Posterior vena cava (tissue), 2 donors: ENCODE results near the gene TLNRD1. TPM values are rescaled to one million over a fixed set of nuclear protein-coding genes. Genes with fewer than 3 reads are reported as not detected.
"Not testable (repeated sequence)": the region's sequence is repeated elsewhere in the genome, so short reads cannot be mapped to it uniquely, and the experiment has no call there.

Experiments used
- DNase-seq: peaks from one replicate; pipeline ENCODE4 v3.0.0-alpha.2; 2020; ENCODE audit warnings: low spot score
- intact Hi-C, 2 donors: fragments of 100-400 bp; cut with DNase I; formaldehyde crosslinking; loops; one replicate each; pipeline versions ENCODE4 v1.14.1 to v1.14.2; 2022 to 2023
- long read RNA-seq, 2 donors: library from polyadenylated mRNA; unstranded; transcript quantifications; one replicate each; pipeline ENCODE4 v2.0.0, GENCODE V29; 2020 to 2021
- total RNA-seq, 2 donors: library from RNA; stranded (reverse); fragmentation: NEBNext Ultra II Directional; extraction: Animal tissue kit (Norgen Biotek cat#: 25700); gene quantifications; one replicate each; pipeline ENCODE4 v1.2.1, GENCODE V29; 2021
- donor health status: DM: yes; HTN: yes; CAD: no.
- donor health status: DM: yes; HTN: yes; CAD: no.

The TLNRD1 gene
- 10 to 100 TPM; 17.6 to 24.2 TPM for total RNA-seq
- long read RNA-seq, donor 1, full-length matches to known transcripts, result 10 of 10 reads
- long read RNA-seq, donor 1, partial matches to known transcripts, result 0 of 10 reads
- long read RNA-seq, donor 1, other reads (novel, unspliced or antisense), result 0 of 10 reads
- long read RNA-seq, donor 2, full-length matches to known transcripts, result 3 of 3 reads
- long read RNA-seq, donor 2, partial matches to known transcripts, result 0 of 3 reads
- long read RNA-seq, donor 2, other reads (novel, unspliced or antisense), result 0 of 3 reads

DNA sequence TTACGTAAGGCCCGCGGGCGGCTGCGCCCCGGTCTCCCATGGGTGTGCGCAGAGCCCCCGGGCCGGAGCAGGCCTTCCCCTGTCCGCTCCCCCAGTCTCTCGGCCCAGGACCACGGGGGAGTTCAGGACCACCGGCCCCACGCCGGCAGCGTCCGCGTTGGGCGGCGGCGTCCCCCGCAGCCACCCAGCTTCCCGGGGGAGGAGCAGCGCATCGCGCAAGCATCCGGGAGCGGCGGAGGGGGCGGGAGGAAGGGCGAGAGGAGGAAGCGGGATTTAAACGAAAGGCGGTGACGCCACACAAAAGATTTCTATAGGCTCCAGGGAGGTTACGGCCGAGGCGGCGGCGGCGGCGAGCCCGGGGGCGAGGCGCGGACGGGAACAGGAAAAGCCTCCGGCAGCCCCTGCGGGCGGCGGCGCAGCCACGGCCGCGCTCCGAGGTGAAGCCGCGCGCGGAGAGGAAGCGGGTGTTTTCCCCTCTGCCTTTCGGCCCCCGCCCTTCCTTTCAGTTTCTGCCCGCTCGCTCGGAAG is at the start of gene TLNRD1:
TSS of gene TLNRD1 (plus strand) at position 300 of the 528 bp plus-strand sequence. CDS start 1,349 bp downstream, outside the sequence.
- DNase-seq, result peak; percentile 97
- intact Hi-C loops, result no loop called here

DNA sequence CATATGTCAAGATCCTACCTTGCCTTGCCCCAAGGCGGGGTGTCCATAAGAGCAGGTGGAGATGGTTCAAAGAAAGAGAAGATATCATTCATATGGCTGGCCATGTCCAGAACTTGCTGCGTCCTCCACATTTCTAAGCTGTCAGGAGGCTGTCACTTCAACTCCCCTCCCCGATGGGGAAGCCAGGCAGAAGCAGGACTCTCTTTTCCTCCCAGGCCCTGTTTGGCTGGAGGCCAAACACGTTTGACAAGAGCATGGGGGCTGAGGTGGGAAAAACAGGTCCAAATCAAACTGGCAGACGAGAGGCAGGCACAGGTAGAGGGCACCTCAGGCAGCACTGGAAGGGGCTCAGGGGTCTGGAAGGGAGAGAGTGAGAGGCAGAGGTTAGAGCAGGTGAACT is 48.8 kb upstream of the TLNRD1 start:
- intact Hi-C loops, result loop anchor here in 1 of 2 donors (10.0 kb wide), 1 partner anchor 377 kb away; no protein-coding TSS in a partner anchor

DNA sequence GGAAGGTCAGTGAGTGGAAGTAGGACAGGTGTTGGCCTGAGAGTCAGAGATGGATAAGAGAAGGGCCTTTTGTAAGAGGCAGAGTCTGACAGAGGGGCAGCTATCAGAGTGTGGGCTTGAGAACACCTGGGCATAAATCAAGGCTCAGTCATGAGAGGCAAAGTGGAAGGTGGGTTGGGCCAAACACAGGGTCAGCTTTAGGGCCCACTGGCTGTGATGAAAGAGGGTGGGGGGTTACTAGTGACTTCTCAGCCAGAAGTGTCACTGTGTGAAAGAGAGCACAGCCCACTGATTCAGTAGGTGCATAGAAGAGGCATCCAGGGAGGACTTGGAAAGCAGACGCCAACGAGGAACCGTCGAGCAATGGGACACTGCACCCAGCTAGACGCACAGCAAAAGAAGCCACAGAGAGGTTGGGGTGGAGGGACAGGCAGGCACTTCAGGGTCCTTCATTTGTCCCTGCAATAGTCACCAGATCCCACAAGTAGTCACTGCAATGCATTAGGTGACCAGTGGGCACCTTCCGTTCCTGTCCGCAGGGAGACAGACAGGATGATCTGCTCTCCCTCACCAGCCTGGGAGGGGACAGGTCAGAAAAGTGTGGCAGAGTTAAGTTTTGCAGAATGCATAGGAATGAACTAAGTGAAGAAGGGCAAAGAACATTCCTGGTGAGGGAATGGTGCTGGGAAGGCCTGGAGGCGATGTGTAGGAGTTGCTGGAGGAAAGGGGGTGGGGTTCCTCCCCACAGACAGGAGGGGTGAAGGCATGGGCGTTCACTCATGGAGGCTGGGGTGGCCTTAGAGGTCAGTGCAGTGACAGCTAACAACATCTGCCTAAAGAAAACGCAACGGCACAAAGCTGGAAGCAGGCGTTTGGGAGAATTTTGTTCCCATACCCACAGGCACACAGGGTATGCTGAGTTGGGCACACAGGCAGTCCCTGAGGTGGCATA is 47.4 kb upstream of the TLNRD1 start:
- peak; percentile 66 for DNase-seq
- intact Hi-C loops, result loop anchor here in 1 of 2 donors (10.0 kb wide), 1 partner anchor 378 kb away; no protein-coding TSS in a partner anchor

More for the DNA sequence above, 48.8 kb upstream of the TLNRD1 start:
- DNase-seq, result peak; percentile 45

DNA sequence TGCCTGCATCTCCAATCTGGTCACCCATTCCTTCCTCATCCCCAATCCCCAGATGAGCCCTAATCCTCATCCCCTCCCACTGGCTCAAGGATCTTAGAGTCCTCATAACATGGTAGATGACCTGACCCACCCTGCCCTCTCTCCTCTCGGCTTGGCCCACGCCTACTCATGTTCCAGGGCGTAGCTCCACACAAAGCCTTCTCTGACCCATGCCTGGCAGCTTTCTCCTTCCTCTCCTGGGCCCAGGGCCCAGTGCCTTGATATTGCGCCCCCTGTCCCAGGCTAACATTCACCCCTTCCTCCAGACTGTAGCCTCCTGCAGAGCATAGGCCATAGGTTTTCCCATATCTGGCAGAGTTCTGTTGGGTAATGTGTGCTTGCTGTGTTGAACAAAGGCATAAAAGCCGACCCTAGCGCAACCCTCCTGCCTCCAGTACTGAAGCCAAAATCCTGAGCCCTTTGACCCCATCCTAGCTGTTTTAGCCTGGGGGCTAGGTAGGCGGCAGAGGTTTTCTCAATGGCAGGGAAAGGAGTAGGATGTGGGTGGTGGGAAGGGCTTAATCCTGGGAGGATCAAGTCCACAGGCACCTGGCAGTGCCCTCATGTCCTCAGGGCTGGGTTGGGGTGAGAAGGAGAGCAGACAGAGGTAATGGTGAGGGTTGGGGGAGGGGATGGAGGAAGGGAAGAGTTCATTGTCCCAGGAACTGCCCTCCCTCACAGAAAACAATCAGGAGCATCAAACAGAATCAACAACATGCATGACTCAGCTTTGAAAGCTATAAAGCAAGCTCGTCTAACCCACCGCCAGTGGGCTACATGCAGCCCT is 46.6 kb upstream of the TLNRD1 start:
- intact Hi-C loops, result loop anchor here in 1 of 2 donors (10.0 kb wide), 1 partner anchor 379 kb away; no protein-coding TSS in a partner anchor
- DNase-seq, result peak; percentile 49

DNA sequence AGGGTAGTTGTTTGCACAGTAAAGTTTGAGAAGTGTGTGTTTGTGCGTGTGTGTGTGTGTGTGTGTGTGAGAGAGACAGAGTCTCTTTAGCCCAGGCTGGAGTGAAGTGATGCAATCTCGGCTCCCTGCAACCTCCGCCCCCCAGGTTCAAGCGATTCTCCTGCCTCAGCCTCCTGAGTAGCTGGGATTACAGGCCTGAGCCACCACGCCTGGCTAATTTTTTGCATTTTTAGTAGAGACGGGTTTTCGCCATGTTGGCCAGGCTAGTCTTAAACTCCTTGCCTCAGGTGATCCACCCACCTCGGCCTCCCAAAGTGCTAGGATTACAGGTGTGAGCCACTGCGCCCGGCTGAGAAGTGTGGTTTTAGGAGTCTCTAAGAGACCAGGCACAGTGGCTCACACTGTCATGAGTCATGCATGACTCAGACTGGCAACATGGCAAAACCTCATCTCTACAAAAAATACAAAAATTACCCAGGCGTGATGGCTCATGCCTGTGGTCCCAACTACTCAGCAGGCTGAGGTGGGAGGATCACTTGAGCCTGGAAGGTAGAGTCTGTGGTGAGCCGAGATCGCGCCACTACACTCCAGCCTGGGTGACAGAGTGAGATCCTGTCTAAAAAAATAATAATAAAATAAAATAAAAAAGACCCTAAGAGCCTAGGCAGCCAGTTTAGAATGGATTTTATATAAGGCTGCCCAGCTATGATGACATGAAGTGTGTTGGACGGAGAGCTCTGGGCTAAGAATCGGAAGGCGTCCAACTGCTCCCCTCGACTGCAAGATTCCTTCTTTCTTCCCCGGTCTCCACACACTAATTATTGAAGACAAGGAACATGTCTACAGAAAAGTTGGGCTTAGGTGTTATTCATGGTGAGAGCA is 44.9 kb upstream of the TLNRD1 start:
- DNase-seq, result peak; percentile 67
- intact Hi-C loops, result loop anchor here in 1 of 2 donors (10.0 kb wide), 1 partner anchor 381 kb away; no protein-coding TSS in a partner anchor

DNA sequence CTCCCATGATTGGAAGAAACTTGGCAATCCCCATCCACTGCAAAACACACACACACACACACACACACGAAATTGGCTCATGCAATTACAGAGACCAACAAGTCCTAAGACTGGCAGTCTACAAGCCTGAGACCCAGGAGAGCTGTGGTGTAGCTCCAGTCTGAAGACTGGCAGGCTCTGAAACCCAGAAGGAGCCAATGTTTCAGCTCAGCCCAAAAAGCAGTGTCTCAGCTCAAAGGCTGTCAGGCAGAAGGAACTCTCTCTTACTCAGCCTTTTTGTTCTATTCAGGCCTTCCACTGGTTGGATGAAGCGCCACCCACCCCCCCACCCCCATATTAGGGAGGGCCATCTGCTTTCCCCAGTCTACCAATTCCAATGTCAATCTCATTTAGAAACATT is 43.2 kb upstream of the TLNRD1 start:
- intact Hi-C loops, result loop anchor here in 1 of 2 donors (10.0 kb wide), 1 partner anchor 383 kb away; no protein-coding TSS in a partner anchor
- peak; percentile 2 for DNase-seq

DNA sequence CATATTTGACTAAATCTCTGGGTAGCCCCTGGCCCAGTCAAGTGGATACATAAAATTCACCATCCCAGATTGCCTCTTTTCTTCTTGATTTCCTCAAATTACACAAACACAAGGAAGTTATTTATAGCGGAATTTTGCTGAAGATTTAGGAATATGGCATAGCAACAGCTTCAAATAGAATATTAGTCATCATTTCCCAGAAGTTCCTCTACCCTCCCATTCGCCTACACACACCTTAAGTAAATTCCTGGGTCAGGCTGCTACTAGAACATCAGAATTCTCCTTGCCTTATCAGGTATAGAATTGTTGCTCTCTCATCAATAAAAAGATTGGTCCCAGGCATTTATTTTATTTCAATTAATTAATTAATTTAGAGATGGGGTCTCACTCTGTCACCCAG is 42.7 kb upstream of the TLNRD1 start:
- intact Hi-C loops, result loop anchor here in 1 of 2 donors (10.0 kb wide), 1 partner anchor 383 kb away; no protein-coding TSS in a partner anchor
- no peak for DNase-seq

DNA sequence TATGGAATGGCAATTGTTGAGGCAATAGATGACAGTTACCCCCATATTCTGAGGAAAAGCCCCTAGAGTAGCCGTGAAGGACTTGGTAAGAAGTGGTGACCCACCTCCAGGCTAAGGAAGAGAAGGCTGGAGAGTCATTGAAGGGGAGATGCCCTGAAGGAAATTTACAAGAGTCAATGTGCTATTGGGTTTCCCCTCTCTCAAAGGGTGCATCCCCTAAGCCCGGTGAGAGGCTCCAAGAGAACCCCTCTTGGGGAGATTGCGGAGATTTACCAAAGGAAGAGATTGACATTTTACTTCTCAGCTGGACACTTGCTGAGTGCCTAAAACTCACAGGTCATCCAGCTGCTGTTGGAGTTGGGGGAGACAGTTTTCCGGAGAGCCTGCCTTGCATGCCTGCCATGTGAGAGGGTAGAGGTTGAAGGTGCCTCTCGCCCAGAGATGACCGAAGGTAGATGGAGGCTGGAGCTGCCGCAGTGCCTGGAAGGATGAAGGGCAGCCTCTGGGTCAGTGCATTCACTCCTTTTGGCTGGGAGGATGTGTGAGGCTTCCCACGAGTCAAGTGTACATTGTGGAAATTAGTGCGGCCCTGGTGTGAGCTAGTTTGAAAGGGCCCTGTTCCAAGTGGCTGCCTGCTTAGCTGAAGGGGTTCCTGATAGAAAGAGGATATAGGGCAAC is 41.8 kb upstream of the TLNRD1 start:
- intact Hi-C loops, result loop anchor here in 1 of 2 donors (10.0 kb wide), 1 partner anchor 384 kb away; no protein-coding TSS in a partner anchor
- DNase-seq, result no peak

DNA sequence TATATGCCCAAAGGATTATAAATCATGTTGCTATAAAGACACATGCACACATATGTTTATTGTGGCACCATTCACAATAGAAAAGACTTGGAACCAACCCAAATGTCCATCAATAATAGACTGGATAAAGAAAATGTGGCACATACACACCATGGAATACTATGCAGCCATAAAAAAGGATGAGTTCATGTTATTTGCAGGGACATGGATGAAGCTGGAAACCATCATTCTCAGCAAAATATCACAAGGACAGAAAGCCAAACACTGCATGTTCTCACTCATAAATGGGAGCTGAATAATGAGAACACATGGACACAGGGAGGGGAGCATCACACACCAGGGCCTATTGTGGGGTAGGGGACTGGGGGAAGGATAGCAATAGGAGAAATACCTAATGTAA is 35.3 kb upstream of the TLNRD1 start:
- intact Hi-C loops, result loop anchor here in 1 of 2 donors (10.0 kb wide), 1 partner anchor 401 kb away; no protein-coding TSS in a partner anchor
- DNase-seq, result not testable (repeated sequence)

DNA sequence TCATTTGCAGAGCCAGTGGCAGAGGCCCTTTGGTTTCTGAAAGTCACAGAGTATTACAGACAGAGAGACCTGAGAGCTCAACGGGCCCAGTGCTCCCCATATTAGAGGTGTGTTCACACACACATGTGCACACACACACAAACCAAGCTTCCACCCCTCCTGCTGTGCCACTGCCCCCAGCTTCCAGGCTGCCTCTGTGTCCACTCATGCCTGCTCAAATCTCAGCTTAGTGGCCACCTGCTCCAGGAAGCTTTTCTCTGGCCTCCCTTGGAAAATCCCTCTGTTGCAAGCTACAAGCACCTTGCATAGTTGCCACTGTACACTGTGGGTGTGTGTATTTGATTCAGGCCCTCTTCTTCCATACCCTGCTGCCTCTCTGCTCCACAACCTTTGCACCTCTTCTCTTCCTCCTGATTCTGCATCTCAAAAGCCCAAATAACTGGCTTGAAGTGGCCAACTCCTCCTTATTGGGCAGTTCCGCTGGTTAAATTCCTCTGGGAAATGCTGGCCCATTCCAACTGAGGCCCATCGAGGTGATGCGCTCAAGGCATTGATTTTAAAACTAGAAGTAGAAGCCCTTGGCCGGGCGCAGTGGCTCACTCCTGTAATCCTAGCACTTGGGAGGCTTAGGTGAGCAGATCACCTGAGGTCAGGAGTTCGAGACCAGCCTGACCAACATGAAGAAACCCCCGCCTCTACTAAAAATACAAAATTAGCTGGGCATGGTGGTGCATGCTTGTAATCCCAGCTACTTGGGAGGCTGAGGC is 34.1 kb upstream of the TLNRD1 start:
- DNase-seq, result no peak
- intact Hi-C loops, result loop anchor here in 1 of 2 donors (10.0 kb wide), 1 partner anchor 402 kb away; no protein-coding TSS in a partner anchor

DNA sequence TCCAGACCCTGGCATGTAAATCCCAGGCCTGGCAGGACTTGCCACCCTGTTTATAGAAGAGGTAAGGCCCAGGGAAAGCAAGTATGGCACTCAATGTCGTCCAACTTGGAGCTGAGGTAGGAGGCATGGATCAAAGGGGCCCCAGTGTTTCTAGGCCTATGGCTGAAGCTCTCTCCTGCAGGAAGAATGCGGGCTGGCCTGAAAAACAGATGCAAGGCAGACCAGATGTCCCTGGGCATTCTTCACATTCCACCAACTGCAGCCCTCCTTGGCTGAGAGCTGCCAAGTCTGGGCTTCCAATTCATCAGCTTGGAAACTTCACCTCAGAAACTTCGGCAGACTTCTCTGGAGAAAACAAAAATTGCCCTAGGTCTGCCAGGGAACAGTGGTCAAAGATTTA is 33.3 kb upstream of the TLNRD1 start:
- intact Hi-C loops, result loop anchor here in 1 of 2 donors (10.0 kb wide), 1 partner anchor 403 kb away; no protein-coding TSS in a partner anchor
- no peak for DNase-seq

DNA sequence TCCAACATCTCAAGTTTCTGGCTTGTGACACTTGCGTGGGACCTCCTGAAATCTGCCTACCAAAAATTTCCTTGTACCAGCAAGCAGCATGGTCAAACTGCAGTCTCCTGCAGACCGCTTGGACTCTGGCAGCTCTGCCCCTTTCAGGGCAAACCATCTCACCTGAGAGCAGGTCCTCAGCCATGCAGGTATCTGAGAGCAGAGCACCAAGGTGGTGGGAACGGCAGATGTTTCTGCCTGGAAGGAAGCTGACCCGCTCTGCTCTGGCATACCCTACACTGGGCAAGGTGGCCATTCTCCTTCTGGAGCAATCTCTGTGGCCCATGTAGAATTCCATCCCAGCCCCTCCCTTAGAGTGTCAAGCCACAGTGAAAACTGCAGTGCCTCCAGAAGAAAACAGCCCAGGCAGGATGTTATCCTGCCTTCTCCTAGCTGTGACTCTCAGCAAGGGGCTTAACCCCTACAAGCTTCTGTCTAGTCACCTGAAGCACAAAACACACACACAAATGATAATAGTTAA is 32.7 kb upstream of the TLNRD1 start:
- intact Hi-C loops, result loop anchor here in 1 of 2 donors (10.0 kb wide), 1 partner anchor 403 kb away; no protein-coding TSS in a partner anchor

DNA sequence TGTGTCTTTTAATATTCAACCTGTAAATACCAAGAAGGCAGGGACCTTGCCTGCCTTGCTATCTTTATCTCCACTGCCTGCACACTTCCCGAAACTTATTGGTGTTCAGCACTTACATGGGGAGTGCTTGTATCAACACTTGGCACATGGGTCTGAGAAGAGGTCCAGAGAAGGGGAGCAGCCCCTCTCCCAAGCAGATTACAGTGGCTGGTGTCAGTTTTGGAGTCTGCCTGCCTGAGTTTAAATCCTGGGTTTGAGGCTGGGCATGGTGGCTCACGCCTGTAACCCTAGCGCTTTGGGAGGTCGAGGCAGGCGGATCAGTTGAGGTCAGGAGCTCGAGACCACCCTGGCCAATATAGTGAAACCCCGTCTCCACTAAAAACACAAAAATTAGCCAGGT is 31.4 kb upstream of the TLNRD1 start:
- intact Hi-C loops, result loop anchor here in 1 of 2 donors (10.0 kb wide), 1 partner anchor 405 kb away; no protein-coding TSS in a partner anchor
- DNase-seq, result no peak

More for the DNA sequence above, 32.7 kb upstream of the TLNRD1 start:
- DNase-seq, result no peak

DNA sequence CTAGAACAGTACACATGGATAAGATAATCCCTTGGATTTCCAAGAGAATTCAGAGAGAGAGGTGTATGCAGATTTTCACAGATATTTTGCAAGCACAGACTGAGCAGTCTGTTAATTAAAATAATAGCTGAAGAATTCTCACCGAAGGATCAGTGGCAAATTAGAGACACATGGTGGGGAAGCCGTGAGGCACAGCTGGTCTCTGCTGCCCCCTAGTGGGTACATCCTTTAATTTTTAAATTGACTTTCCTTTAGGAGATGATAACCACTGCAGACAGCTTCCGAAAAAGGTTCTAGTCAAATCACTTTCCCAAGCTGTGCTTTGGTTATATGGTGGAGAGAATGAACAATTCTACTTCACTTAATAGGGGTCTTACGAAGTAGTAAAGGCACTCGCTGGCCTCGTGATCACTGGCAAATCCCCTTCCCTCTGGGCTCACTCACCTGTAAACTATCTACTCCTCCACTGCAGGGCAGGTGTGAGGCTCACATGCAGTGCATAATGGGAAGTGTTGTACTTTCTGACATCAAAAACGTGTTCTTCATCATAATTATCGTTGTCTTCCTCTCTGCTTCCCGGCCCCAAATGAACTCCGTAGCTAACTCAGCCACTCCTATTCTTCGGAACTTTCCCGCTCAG is 30.6 kb upstream of the TLNRD1 start:
- DNase-seq, result no peak
- intact Hi-C loops, result loop anchor here (5.0 to 10.0 kb wide), 4 partner anchors 195 to 518 kb away; partner anchors contain the start of gene CEMIP (in 1 of the 2)

DNA sequence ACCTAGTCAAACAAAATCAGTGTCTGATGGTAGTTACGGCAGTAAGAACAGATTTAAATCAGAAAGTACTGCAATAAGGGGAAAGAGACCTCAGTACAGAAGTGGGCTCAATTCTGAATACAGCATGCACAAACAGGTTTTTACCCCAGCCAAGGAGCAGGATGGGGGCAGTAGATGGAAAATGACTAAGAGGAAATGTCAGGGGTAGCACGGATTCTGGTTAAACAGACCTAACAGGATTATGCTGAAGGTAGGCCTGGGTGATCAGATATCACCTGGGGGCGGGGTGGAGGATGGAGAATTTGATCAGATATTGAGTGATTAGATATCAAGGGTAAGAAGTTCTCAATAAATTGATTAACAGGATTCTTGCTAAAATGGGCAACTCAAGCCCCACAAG is 30.1 kb upstream of the TLNRD1 start:
- DNase-seq, result no peak
- intact Hi-C loops, result loop anchor here (5.0 to 10.0 kb wide), 4 partner anchors 196 to 518 kb away; partner anchors contain the start of gene CEMIP (in 1 of the 2)
